ENCODE data around the gene PDHX.

The PDHX gene

GRCh38 chr11:34960277-34960676 is 43.9 kb downstream of the PDHX start:
- no peak for DNase-seq

GRCh38 chr11:34962034-34962433 is 45.6 kb downstream of the PDHX start:
- DNase-seq: no peak

GRCh38 chr11:34963351-34963750 is 46.9 kb downstream of the PDHX start:
- no peak for DNase-seq

GRCh38 chr11:34964610-34965331 is 48.4 kb downstream of the PDHX start:
- DNase-seq: no peak

GRCh38 chr11:34968862-34969261 is 52.4 kb downstream of the PDHX start:
- DNase-seq: no peak

- no peak for DNase-seq
Measured at GRCh38 chr11:34970033-34970432, 53.6 kb downstream of the PDHX start.

GRCh38 chr11:34970480-34970879 is 54.1 kb downstream of the PDHX start:
- no peak for DNase-seq

- no peak for DNase-seq
Measured at GRCh38 chr11:34971928-34972327, 55.5 kb downstream of the PDHX start.

GRCh38 chr11:34972366-34972765 is 55.9 kb downstream of the PDHX start:
- DNase-seq: no peak

GRCh38 chr11:34972892-34973291 is 56.5 kb downstream of the PDHX start:
- no peak for DNase-seq

- DNase-seq: no peak
Measured at GRCh38 chr11:34975482-34975881, 59.1 kb downstream of the PDHX start.

- no peak for DNase-seq
Measured at GRCh38 chr11:34976496-34977088, 60.2 kb downstream of the PDHX start.

GRCh38 chr11:34977089-34977912 is 60.9 kb downstream of the PDHX start:
- DNase-seq: no peak

- no peak for DNase-seq
Measured at GRCh38 chr11:34978236-34979191, 62.1 kb downstream of the PDHX start.

- DNase-seq: no peak
Measured at GRCh38 chr11:34984514-34984913, 68.1 kb downstream of the PDHX start.

- no peak for DNase-seq
Measured at GRCh38 chr11:34986883-34987520, 70.6 kb downstream of the PDHX start.

- no peak for DNase-seq
Measured at GRCh38 chr11:34987617-34988016, 71.2 kb downstream of the PDHX start.

- no peak for DNase-seq
Measured at GRCh38 chr11:34988294-34989255, 72.2 kb downstream of the PDHX start.

- no peak for DNase-seq
Measured at GRCh38 chr11:34990916-34991315, 74.5 kb downstream of the PDHX start.

GRCh38 chr11:34994854-34995253 is 78.4 kb downstream of the PDHX start:
- no peak for DNase-seq

GRCh38 chr11:34996958-34997357 is 80.5 kb downstream of the PDHX start:
- DNase-seq: no peak

Data from activated naive CD4-positive, alpha-beta T cell (primary cell).